GM12874 (cell line): ENCODE results near the gene AGAP1.

ENCODE experiments used
- CTCF ChIP-seq: IDR thresholded peaks from 2 replicates; pipeline ENCODE4 v1.5.1; 2011; ENCODE audit warnings: low read depth, mild to moderate bottlenecking, control low read depth, low read length, moderate library complexity; ENCODE audit not compliant: insufficient read depth

The AGAP1 gene

GRCh38 chr2:235955664-235956063 is 461.8 kb downstream of the AGAP1 start:
- TF ChIP-seq CTCF, result no peak

DNA sequence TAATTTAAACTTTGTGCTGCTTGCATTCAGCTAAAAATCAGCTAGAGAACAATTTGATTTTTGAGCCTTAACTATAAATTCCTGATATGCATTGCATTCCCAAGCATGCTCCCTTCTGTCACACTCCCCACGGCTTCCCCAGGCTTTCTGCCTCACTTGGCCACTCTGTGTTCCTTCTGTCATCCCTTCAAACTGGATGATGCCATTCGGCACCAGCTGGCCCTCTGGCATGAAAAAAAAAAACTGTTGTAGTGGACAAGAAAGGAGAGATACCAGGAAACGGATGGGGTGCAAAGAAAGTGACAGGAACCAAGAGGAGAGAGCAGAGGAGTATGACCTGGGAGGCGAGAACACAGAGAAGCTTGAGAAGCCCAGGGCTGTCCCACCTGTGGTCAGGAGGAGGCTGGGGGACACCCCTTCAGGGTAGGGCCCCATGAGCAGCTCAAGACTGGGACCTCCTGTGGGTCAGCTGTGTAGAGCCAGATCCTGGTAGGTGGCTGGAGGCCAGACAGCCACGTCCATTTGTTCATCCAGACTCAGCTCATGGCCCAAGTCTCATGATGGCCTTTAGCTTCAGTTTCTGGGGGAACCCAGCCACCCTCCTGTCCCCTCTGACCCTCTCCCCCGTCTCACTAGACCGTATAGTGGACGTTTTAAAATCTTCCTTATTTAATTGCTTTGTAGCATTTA is 462.6 kb downstream of the AGAP1 start:
- no peak for TF ChIP-seq CTCF

DNA sequence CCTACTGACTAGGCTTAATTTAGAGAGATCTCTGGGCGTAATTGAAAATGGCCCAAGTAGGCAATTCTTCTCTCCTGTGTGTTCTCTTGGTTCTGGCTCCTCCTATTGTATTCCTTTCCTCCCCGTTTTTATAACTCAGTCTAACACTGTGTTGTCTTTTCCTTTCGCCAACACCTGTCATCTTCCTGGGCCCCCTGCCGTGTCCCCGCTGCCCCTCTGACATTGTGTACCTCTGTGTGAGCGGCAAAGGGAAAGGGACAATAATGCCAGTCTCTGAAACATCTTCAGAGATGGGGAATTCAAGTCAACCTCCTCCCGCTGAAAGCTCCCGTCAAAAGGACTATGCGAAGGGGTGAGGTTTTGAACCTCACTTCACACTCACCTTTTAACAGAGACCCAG is 463.4 kb downstream of the AGAP1 start:
- TF ChIP-seq CTCF, result no peak

DNA sequence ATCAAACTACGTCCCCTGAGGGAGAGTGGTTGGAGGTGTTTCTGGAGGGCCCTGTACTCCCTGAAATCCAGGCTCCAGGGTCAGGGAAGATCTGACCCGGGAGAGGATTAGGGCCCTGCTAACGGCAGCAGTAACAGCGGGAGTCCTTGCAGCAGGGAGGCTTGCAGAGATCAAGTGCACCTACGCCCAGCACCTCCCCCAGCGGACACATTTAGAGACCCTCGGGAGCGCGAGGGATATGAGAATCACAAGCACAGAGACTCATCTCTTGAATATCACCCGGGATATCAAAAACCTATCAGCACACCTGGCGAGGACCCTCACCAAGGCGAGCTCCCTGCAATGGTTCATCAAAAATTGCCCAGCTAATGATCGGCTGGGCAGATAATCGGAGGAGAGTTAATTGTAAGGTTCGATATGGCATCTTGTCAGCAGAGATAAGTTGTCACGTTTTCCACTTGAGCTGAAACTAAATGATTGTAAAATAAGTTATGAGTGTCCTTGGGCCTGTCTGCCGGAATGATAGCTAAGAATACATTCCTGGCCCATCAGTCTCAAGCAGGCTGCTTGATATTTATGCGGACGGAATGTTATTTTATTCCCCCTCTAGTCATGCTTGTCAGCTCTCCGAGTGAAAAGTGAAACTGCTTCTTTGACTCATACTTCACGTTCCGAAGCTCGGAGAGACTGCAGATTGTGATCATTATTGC is 464.5 kb downstream of the AGAP1 start:
- no peak for TF ChIP-seq CTCF

- no peak for TF ChIP-seq CTCF
Measured at GRCh38 chr2:235958931-235959410, 465.1 kb downstream of the AGAP1 start.

- TF ChIP-seq CTCF, result no peak
Measured at GRCh38 chr2:235960011-235960715, 466.3 kb downstream of the AGAP1 start.
